HepG2 (cell line): Measurements from ENCODE around the gene GTF3A. TPM values are rescaled to one million over a fixed set of nuclear protein-coding genes. Genes with fewer than 3 reads are reported as not detected.

Experiments used
- ATAC-seq: fragments of 200-7000 bp; cut with Tn5 transposase; 3 replicates; pipeline ENCODE4 v1.9.1; 2020; ENCODE audit warnings: mild to moderate bottlenecking, moderate library complexity
- BruUV-seq: library from RNA; stranded (reverse); fragments of 400-500 nt; replicated peaks from 2 replicates; lab custom pipeline; 2021; lab: Mats Ljungman, UMichigan
- CTCF ChIA-PET: fragments of 300-600 bp; formaldehyde crosslinking; extraction: SDS; loops from one replicate; lab custom pipeline; 2021; ENCODE audit warnings: low total read pairs, inconsistent platforms, low intra/inter-chr PET ratio; lab: Yijun Ruan, JAX
- POLR2A ChIA-PET: fragments of 350-600 bp; sonication (Branson Sonifier 250); formaldehyde crosslinking; loops from one replicate; lab custom pipeline; 2020; ENCODE audit warnings: antibody characterized with exemption, inconsistent platforms; lab: Yijun Ruan, JAX
- DNase-seq: peaks from one replicate; pipeline ENCODE4 v3.0.0-alpha.2; 2015; ENCODE audit warnings: low spot score
- FAIRE-seq: peaks from 3 replicates; lab custom pipeline; 2011; peaks lifted over from hg19 to GRCh38; lab: Jason Lieb, UNC
- H2AFZ ChIP-seq: one replicate; pipeline ENCODE4 v1.6.1; 2011; ENCODE audit warnings: low read length, inconsistent platforms
- H3K27ac ChIP-seq: fragments of 300-600 bp; 3 replicates; pipeline ENCODE4 v1.8.0; 2011; ENCODE audit warnings: mixed run types, mild to moderate bottlenecking, mixed read lengths, low read length, inconsistent platforms; ENCODE audit not compliant: insufficient read depth; ENCODE audit errors: extremely low read length
- H3K27me3 ChIP-seq, 2 experiments: fragments of 200-600 bp in 1 of 2; 2 replicates in 1 of 2; 3 replicates in 1 of 2; pipeline versions ENCODE4 v1.6.0 to v1.8.0; 2011; ENCODE audit warnings: low read length in 2 of 2, mild to moderate bottlenecking in 2 of 2, moderate library complexity in 2 of 2, inconsistent platforms in 1 of 2; ENCODE audit not compliant: insufficient read depth in 2 of 2, control insufficient read depth in 1 of 2
- H3K36me3 ChIP-seq, 2 experiments: fragments of 200-600 bp in 1 of 2; replicated peaks in 1 of 2; 2 replicates in 1 of 2; 3 replicates in 1 of 2; pipeline versions ENCODE4 v1.5.1 to v1.8.0; 2011; ENCODE audit warnings: low read length in 2 of 2, inconsistent platforms in 1 of 2; ENCODE audit not compliant: insufficient read depth in 2 of 2, control insufficient read depth in 1 of 2
- H3K4me1 ChIP-seq: 2 replicates; pipeline ENCODE4 v1.5.1; 2012; ENCODE audit warnings: low read length, inconsistent platforms; ENCODE audit not compliant: insufficient read depth
- H3K4me2 ChIP-seq: 2 replicates; pipeline ENCODE4 v1.6.0; 2011; ENCODE audit warnings: low read depth, low read length, inconsistent platforms
- H3K4me3 ChIP-seq, 3 experiments: fragments of 200-600 bp in 1 of 3; sonication (generic), shearing (Covaris generic) in 1 of 3; replicated peaks in 1 of 3; 2 replicates each; pipeline ENCODE4 v1.5.1; 2011 to 2016; ENCODE audit warnings: low read length in 3 of 3, inconsistent platforms in 2 of 3, low read depth in 2 of 3, mild to moderate bottlenecking in 2 of 3, control low read depth in 1 of 3, mixed read lengths in 1 of 3; ENCODE audit not compliant: insufficient read depth in 1 of 3
- H3K79me2 ChIP-seq: one replicate; pipeline ENCODE4 v1.6.1; 2011; ENCODE audit warnings: low read length, inconsistent platforms; ENCODE audit not compliant: insufficient read depth
- H3K9ac ChIP-seq: 2 replicates; pipeline ENCODE4 v1.6.0; 2011; ENCODE audit warnings: mild to moderate bottlenecking, low read depth, low read length, inconsistent platforms; ENCODE audit not compliant: insufficient read depth
- H3K9me3 ChIP-seq: 2 replicates; pipeline ENCODE4 v1.5.1; 2012; ENCODE audit warnings: mild to moderate bottlenecking, low read length
- H4K20me1 ChIP-seq: 2 replicates; pipeline ENCODE4 v1.6.0; 2011; ENCODE audit warnings: inconsistent platforms, mild to moderate bottlenecking, low read length, moderate library complexity; ENCODE audit not compliant: insufficient read depth
- CBX2 ChIP-seq, 2 experiments: fragments of 200-600 bp in 1 of 2; sonication (generic); formaldehyde crosslinking in 1 of 2; IDR thresholded peaks; 2 replicates each; pipeline versions ENCODE4 v1.7.0 to v1.8.1; 2018 to 2022; ENCODE audit warnings: low read depth in 2 of 2, low read length in 1 of 2, mild to moderate bottlenecking in 1 of 2, missing genetic modification reagents in 1 of 2
- ETV6 ChIP-seq: sonication (generic); formaldehyde crosslinking; conservative IDR thresholded peaks from 2 replicates; pipeline ENCODE4 v1.4.0; 2020; ENCODE audit warnings: missing genetic modification reagents
- NBN ChIP-seq: fragments of 450-650 bp; conservative IDR thresholded peaks from 2 replicates; pipeline ENCODE4 v1.6.1; 2017
- NFE2L2 ChIP-seq: fragments of 150-350 bp; IDR thresholded peaks from 2 replicates; pipeline ENCODE4 v1.6.1; 2014; ENCODE audit warnings: low read length
- ZNF138 ChIP-seq: sonication (generic); formaldehyde crosslinking; IDR thresholded peaks from 2 replicates; pipeline ENCODE4 v1.5.0; 2020; ENCODE audit warnings: mild to moderate bottlenecking, low read depth, missing genetic modification reagents
- ZNF607 ChIP-seq: sonication (generic); formaldehyde crosslinking; IDR thresholded peaks from 2 replicates; pipeline ENCODE4 v1.5.1; 2020; ENCODE audit warnings: missing genetic modification reagents, mild to moderate bottlenecking, borderline replicate concordance
- WGBS: methylation state at CpG from one replicate; pipeline ENCODE4 v1.1.6; 2017; ENCODE audit warnings: low lambda C conversion rate; 5-methylcytosine and 5-hydroxymethylcytosine counted together
- in situ Hi-C: cut with HindIII; loops from 2 replicates; pipeline ENCODE4 v1.10.0; 2017; ENCODE audit warnings: low pct_unique_long_range_greater_than_20kb; ENCODE audit not compliant: extremely low pct_ligation_motif_present
- intact Hi-C: fragments of 100-400 bp; cut with micrococcal nuclease; formaldehyde crosslinking; loops from one replicate; pipeline ENCODE4 v1.10.0; 2022; ENCODE audit not compliant: unreplicated experiment
- polyA plus RNA-seq, 8 experiments: library from polyadenylated mRNA; depleted of rRNA in 3 of 8; stranded (reverse) in 7 of 8; unstranded in 1 of 8; fragments of >200 nt; fragmentation: Illumina TruSeq in 4 of 8; extraction: Trizol in 4 of 8; gene quantifications; 2 replicates each; pipeline versions ENCODE4 v1.2.1 to v1.2.3, GENCODE V29; 2011 to 2016; ENCODE audit warnings: low read depth in 4 of 8, missing spikeins in 1 of 8, mixed read lengths in 1 of 8; ENCODE audit not compliant: insufficient read depth in 1 of 8
- total RNA-seq, 5 experiments: library from RNA; depleted of rRNA; stranded (reverse); fragments of >200 nt; fragmentation: Illumina TruSeq; extraction: Trizol; gene quantifications; 2 replicates each; pipeline ENCODE4 v1.2.3, GENCODE V29; 2016; ENCODE audit warnings: low read depth in 1 of 5
- TF ChIP-seq, protein P1 (sequence below): sonication (generic); formaldehyde crosslinking; IDR thresholded peaks from 2 replicates; pipeline ENCODE4 v1.4.0; 2020; ENCODE audit warnings: missing genetic modification reagents
- TF ChIP-seq, protein P2 (sequence below): sonication (generic); formaldehyde crosslinking; IDR thresholded peaks from 2 replicates; pipeline ENCODE4 v1.5.1; 2020; ENCODE audit warnings: missing genetic modification reagents, mild to moderate bottlenecking, borderline replicate concordance
- TF ChIP-seq, protein P3 (sequence below): IDR thresholded peaks from 2 replicates; pipeline ENCODE4 v1.6.1; 2016; ENCODE audit warnings: low read depth, borderline replicate concordance
- TF ChIP-seq, protein P4 (sequence below): sonication (generic); formaldehyde crosslinking; IDR thresholded peaks from 2 replicates; pipeline ENCODE4 v1.4.0; 2020; ENCODE audit warnings: missing genetic modification reagents

The GTF3A gene
- total and polyA plus RNA-seq, 2 of the 13 experiments (the other 11 are each of a cell fraction or from before 2014, with no cell fraction given), result 42.1 to 176 TPM

DNA sequence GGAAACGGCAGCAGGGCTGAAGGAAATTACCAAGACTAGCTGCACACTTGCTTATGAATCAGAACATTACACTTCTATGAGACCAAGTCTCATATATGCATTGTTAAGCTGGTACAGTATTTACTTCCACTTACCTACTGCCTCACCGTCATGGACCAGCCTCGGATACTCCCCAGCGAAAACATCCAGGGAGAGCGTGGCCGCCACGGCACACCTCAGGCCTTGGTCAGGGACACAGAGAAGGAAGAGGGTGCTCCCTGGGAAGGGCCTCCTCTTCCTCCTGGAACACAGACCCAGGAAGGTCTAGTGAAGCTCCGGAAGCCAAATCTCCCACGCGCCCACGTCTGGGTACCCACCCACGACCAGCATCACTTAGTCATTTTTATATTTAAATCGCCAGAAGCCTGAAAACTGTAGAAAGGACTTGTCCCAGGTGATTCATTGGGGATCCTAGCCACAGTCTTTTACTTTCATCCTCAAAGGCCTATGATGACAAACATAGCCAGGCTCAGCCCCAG, 50.4 kb downstream of the GTF3A start (continued):
- TF ChIP-seq, protein P1, sequence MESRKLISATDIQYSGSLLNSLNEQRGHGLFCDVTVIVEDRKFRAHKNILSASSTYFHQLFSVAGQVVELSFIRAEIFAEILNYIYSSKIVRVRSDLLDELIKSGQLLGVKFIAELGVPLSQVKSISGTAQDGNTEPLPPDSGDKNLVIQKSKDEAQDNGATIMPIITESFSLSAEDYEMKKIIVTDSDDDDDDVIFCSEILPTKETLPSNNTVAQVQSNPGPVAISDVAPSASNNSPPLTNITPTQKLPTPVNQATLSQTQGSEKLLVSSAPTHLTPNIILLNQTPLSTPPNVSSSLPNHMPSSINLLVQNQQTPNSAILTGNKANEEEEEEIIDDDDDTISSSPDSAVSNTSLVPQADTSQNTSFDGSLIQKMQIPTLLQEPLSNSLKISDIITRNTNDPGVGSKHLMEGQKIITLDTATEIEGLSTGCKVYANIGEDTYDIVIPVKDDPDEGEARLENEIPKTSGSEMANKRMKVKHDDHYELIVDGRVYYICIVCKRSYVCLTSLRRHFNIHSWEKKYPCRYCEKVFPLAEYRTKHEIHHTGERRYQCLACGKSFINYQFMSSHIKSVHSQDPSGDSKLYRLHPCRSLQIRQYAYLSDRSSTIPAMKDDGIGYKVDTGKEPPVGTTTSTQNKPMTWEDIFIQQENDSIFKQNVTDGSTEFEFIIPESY (CRISPR knock-in tag), result no peak
- TF ChIP-seq ZNF138 (CRISPR knock-in tag) (no peak), NBN (no peak)
- TF ChIP-seq, protein P2, sequence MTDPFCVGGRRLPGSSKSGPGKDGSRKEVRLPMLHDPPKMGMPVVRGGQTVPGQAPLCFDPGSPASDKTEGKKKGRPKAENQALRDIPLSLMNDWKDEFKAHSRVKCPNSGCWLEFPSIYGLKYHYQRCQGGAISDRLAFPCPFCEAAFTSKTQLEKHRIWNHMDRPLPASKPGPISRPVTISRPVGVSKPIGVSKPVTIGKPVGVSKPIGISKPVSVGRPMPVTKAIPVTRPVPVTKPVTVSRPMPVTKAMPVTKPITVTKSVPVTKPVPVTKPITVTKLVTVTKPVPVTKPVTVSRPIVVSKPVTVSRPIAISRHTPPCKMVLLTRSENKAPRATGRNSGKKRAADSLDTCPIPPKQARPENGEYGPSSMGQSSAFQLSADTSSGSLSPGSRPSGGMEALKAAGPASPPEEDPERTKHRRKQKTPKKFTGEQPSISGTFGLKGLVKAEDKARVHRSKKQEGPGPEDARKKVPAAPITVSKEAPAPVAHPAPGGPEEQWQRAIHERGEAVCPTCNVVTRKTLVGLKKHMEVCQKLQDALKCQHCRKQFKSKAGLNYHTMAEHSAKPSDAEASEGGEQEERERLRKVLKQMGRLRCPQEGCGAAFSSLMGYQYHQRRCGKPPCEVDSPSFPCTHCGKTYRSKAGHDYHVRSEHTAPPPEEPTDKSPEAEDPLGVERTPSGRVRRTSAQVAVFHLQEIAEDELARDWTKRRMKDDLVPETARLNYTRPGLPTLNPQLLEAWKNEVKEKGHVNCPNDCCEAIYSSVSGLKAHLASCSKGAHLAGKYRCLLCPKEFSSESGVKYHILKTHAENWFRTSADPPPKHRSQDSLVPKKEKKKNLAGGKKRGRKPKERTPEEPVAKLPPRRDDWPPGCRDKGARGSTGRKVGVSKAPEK (CRISPR knock-in tag), result no peak

DNA sequence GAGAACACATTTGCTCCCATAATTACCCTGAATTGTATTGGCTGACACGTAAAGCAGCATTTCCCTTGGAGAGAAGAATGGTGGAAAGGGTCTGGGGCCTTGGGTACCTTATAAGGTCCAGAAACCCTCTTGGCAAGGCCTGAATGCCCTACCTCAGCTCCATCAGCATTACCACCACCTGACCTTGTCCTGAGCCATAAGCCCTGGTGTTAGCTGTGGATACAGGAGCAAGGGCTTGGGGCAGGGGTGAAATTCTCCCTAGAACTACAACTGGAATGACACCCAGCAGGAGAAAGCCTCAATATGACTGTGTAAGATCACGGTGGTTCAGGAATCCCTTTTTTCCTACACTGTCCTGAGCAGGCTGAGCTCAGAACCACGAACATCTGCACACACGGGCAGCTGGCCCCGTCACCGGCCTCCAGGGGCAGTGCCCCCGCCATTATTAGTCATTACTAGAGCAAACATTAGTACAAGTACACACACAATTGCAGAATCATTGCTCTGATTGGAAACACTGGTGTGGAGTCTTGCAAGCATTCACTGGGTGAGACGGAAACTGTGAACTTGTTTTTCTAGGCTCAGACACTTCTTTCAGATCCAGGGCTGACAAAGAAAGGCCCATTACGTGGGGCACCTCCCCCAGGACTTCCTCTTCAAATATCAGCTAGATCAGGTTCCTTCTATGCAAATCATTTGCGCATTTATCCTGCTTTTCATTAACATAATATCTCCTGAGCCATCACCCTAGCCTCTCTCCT, 52.7 kb downstream of the GTF3A start:
- ATAC-seq, result peak; percentile 96
- in situ Hi-C loops, result loop anchor here (25.0 kb wide), 1 partner anchor 510 kb away; the partner anchor contains the start of gene URAD
- POLR2A ChIA-PET, result interaction anchor here (0.7 kb wide), 1 partner anchor 27 kb away, joined by 3 read pairs; no protein-coding TSS in a partner anchor
- FAIRE-seq, result peak; percentile 66
- Histone ChIP-seq H3K27me3 (no peaks in the 10 kb centered on the region), H2AFZ (no peak overlapping the region), H3K4me1 (peaks cover 18% of the 10 kb centered on the region), H4K20me1 (no peaks in the 10 kb centered on the region), H3K4me3 (peak overlapping the region in 1 of 3 experiments; percentile 11; a peak in 2 of 6 replicates), H3K36me3 (no peaks in the 10 kb centered on the region), H3K27ac (no peak overlapping the region), H3K4me2 (peak overlapping the region; percentile 51), H3K9me3 (peaks cover 5% of the 10 kb centered on the region; the same call in 1 of the 2 replicates), H3K79me2 (no peaks in the 10 kb centered on the region), H3K9ac (no peak overlapping the region)
- no TSS peak for BruUV-seq
- intact Hi-C loops, result loop anchor here (5.0 kb wide), 1 partner anchor 505 kb away; no protein-coding TSS in a partner anchor
- CTCF ChIA-PET, result no interaction called here
- WGBS, result 3% methylated on average over 10 of the region's 10 CpGs
- DNase-seq, result peak; percentile 76
- no peak for TF ChIP-seq ETV6 (CRISPR knock-in tag)
- TF ChIP-seq, protein P3, sequence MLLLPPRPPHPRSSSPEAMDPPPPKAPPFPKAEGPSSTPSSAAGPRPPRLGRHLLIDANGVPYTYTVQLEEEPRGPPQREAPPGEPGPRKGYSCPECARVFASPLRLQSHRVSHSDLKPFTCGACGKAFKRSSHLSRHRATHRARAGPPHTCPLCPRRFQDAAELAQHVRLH (CRISPR knock-in tag), result no peak
- no peak for TF ChIP-seq CBX2 (IDR thresholded peaks at IDR 0.05; ENCODE audit: low read depth, low read length)
- no peak for TF ChIP-seq CBX2 (CRISPR knock-in tag; IDR thresholded peaks at IDR 0.05; ENCODE audit: low read depth)
- TF ChIP-seq NFE2L2, result peak; percentile 4; the same call in 1 of the 2 replicates
- TF ChIP-seq ZNF607, result no peak
- TF ChIP-seq, protein P4, sequence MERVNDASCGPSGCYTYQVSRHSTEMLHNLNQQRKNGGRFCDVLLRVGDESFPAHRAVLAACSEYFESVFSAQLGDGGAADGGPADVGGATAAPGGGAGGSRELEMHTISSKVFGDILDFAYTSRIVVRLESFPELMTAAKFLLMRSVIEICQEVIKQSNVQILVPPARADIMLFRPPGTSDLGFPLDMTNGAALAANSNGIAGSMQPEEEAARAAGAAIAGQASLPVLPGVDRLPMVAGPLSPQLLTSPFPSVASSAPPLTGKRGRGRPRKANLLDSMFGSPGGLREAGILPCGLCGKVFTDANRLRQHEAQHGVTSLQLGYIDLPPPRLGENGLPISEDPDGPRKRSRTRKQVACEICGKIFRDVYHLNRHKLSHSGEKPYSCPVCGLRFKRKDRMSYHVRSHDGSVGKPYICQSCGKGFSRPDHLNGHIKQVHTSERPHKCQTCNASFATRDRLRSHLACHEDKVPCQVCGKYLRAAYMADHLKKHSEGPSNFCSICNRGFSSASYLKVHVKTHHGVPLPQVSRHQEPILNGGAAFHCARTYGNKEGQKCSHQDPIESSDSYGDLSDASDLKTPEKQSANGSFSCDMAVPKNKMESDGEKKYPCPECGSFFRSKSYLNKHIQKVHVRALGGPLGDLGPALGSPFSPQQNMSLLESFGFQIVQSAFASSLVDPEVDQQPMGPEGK (CRISPR knock-in tag), result peak; percentile 47; the same call in 1 of the 2 replicates
